Neural progenitor cell (in vitro differentiated cells): ENCODE data around the gene TSPEAR. TPM values are rescaled to one million over a fixed set of nuclear protein-coding genes. Genes with fewer than 3 reads are reported as not detected.
"Not testable (repeated sequence)": the region's sequence is repeated elsewhere in the genome, so short reads cannot be mapped to it uniquely, and the experiment has no call there.

Experiments used
- DNase-seq: peaks from one replicate; pipeline ENCODE4 v3.0.0-alpha.2; 2016; ENCODE audit warnings: low spot score
- H2AFZ ChIP-seq: fragments of 200-600 bp; sonication (generic); replicated peaks from 2 replicates; pipeline ENCODE4 v1.6.1; 2016; ENCODE audit warnings: antibody characterized with exemption
- H3F3A ChIP-seq: fragments of 200-600 bp; sonication (generic); 2 replicates; pipeline ENCODE4 v1.6.1; 2016; ENCODE audit warnings: antibody characterized with exemption, low read depth
- H3K27ac ChIP-seq: fragments of 200-600 bp; sonication (generic); 2 replicates; pipeline ENCODE4 v1.5.1; 2016; ENCODE audit warnings: mild to moderate bottlenecking
- H3K27me3 ChIP-seq: fragments of 200-600 bp; sonication (generic); 2 replicates; pipeline ENCODE4 v1.6.1; 2016; ENCODE audit warnings: mild to moderate bottlenecking, moderate library complexity
- H3K36me3 ChIP-seq: fragments of 200-600 bp; sonication (generic); 2 replicates; pipeline ENCODE4 v1.5.1; 2016
- H3K4me1 ChIP-seq: fragments of 200-600 bp; sonication (generic); 2 replicates; pipeline ENCODE4 v1.6.1; 2016; ENCODE audit warnings: mixed run types
- H3K4me2 ChIP-seq: fragments of 200-600 bp; sonication (generic); 2 replicates; pipeline ENCODE4 v1.6.1; 2016
- H3K4me3 ChIP-seq: fragments of 200-600 bp; sonication (generic); 2 replicates; pipeline ENCODE4 v1.5.1; 2016
- H3K79me2 ChIP-seq: fragments of 200-600 bp; sonication (generic); 2 replicates; pipeline ENCODE4 v1.6.1; 2016; ENCODE audit warnings: low read depth
- H3K9ac ChIP-seq: fragments of 200-600 bp; sonication (generic); 2 replicates; pipeline ENCODE4 v1.6.1; 2016
- H3K9me3 ChIP-seq: fragments of 200-600 bp; sonication (generic); 2 replicates; pipeline ENCODE4 v1.5.1; 2016; ENCODE audit warnings: low read depth
- H4K20me1 ChIP-seq: fragments of 200-600 bp; sonication (generic); 2 replicates; pipeline ENCODE4 v1.6.1; 2016; ENCODE audit warnings: low read depth
- H3K27ac Mint-ChIP-seq: 3 replicates; pipeline ENCODE4 v1.8.0; 2021; ENCODE audit warnings: mixed read lengths
- H3K27me3 Mint-ChIP-seq: 2 replicates; pipeline ENCODE4 v1.8.0; 2022; ENCODE audit warnings: low read depth, mild to moderate bottlenecking, inconsistent platforms, moderate library complexity, mixed read lengths; ENCODE audit not compliant: insufficient read depth
- H3K36me3 Mint-ChIP-seq: 3 replicates; pipeline ENCODE4 v1.8.0; 2021; ENCODE audit warnings: mixed read lengths
- H3K4me1 Mint-ChIP-seq: 3 replicates; pipeline ENCODE4 v1.8.0; 2021; ENCODE audit warnings: mixed read lengths
- H3K4me3 Mint-ChIP-seq: 3 replicates; pipeline ENCODE4 v1.8.0; 2021; ENCODE audit warnings: mild to moderate bottlenecking, moderate library complexity, mixed read lengths
- H3K9me3 Mint-ChIP-seq: 3 replicates; pipeline ENCODE4 v1.8.0; 2020; ENCODE audit warnings: mixed read lengths
- EZH2 ChIP-seq: fragments of 200-600 bp; sonication (generic); IDR thresholded peaks from 2 replicates; pipeline ENCODE4 v1.6.1; 2017; ENCODE audit warnings: antibody characterized with exemption, mild to moderate bottlenecking, moderate library complexity
- EZH2phosphoT487 ChIP-seq: fragments of 200-600 bp; sonication (generic); IDR thresholded peaks from 2 replicates; pipeline ENCODE4 v1.6.1; 2017; ENCODE audit warnings: antibody characterized with exemption
- total RNA-seq: library from RNA; depleted of rRNA; stranded (reverse); fragments of >200 nt; gene quantifications from 2 replicates; pipeline ENCODE4 v1.2.3, GENCODE V29; 2015; ENCODE audit warnings: low replicate concordance
- TF ChIP-seq, protein P1 (sequence below): fragments of 200-600 bp; sonication (generic); IDR thresholded peaks from 2 replicates; pipeline ENCODE4 v1.5.1; 2017; ENCODE audit warnings: antibody characterized with exemption, mild to moderate bottlenecking

TSPEAR gene
- total RNA-seq, 1 donor from 2014 or later, result not detected

- H3K27ac ChIP-seq, result no peak overlapping the region
- H3K9me3 ChIP-seq, result peaks cover 3% of the 10 kb centered on the region
- Mint-ChIP-seq H3K27ac (no peak overlapping the region), H3K4me1 (peaks cover 15% of the 10 kb centered on the region), H3K4me3 (no peak overlapping the region), H3K27me3 (peaks cover 3% of the 10 kb centered on the region), H3K36me3 (no peaks in the 10 kb centered on the region), H3K9me3 (peaks cover 2% of the 10 kb centered on the region)
- H2AFZ ChIP-seq, result no peak overlapping the region
- no peaks in the 10 kb centered on the region for H3K79me2 ChIP-seq
- H3K27me3 ChIP-seq, result no peaks in the 10 kb centered on the region
- H3K4me3 ChIP-seq, result no peak overlapping the region
- TF ChIP-seq, protein P1, sequence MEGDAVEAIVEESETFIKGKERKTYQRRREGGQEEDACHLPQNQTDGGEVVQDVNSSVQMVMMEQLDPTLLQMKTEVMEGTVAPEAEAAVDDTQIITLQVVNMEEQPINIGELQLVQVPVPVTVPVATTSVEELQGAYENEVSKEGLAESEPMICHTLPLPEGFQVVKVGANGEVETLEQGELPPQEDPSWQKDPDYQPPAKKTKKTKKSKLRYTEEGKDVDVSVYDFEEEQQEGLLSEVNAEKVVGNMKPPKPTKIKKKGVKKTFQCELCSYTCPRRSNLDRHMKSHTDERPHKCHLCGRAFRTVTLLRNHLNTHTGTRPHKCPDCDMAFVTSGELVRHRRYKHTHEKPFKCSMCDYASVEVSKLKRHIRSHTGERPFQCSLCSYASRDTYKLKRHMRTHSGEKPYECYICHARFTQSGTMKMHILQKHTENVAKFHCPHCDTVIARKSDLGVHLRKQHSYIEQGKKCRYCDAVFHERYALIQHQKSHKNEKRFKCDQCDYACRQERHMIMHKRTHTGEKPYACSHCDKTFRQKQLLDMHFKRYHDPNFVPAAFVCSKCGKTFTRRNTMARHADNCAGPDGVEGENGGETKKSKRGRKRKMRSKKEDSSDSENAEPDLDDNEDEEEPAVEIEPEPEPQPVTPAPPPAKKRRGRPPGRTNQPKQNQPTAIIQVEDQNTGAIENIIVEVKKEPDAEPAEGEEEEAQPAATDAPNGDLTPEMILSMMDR, result no peak
- TF ChIP-seq EZH2phosphoT487 (no peak), EZH2 (no peak)
- DNase-seq, result no peak
- H4K20me1 ChIP-seq, result no peaks in the 10 kb centered on the region
- no peak overlapping the region for H3K4me2 ChIP-seq
- H3F3A ChIP-seq, result peaks cover 24% of the 10 kb centered on the region
- no peak overlapping the region for H3K9ac ChIP-seq
- H3K36me3 ChIP-seq, result no peaks in the 10 kb centered on the region
- H3K4me1 ChIP-seq, result peaks cover 25% of the 10 kb centered on the region
Observed at GRCh38 chr21:44594406-44594916, 116.9 kb downstream of the TSPEAR start.

- Histone ChIP-seq H3K27ac (no peak overlapping the region), H2AFZ (no peak overlapping the region), H3K36me3 (no peaks in the 10 kb centered on the region), H3K79me2 (no peaks in the 10 kb centered on the region), H3K4me1 (peaks cover 21% of the 10 kb centered on the region), H3K4me3 (no peak overlapping the region), H3K9ac (no peak overlapping the region), H3K9me3 (peaks cover 3% of the 10 kb centered on the region), H3F3A (peaks cover 17% of the 10 kb centered on the region), H3K27me3 (no peaks in the 10 kb centered on the region), H3K4me2 (no peak overlapping the region), H4K20me1 (no peaks in the 10 kb centered on the region)
- H3K36me3 Mint-ChIP-seq, result no peaks in the 10 kb centered on the region
- no peak overlapping the region for H3K4me3 Mint-ChIP-seq
- no peak for DNase-seq
- peaks cover 17% of the 10 kb centered on the region for H3K4me1 Mint-ChIP-seq
- TF ChIP-seq, protein P1, result no peak
- TF ChIP-seq EZH2 (no peak), EZH2phosphoT487 (no peak)
- H3K27ac Mint-ChIP-seq, result peak overlapping the region; percentile 62
- H3K27me3 Mint-ChIP-seq, result peaks cover 3% of the 10 kb centered on the region
- peaks cover 2% of the 10 kb centered on the region for H3K9me3 Mint-ChIP-seq
Observed at GRCh38 chr21:44593598-44594405, 117.6 kb downstream of the TSPEAR start.

- Histone ChIP-seq H2AFZ (peak within 1 kb of the TSS; percentile 42), H3F3A (peaks cover 6% of the 10 kb centered on the region), H3K36me3 (no peaks in the 10 kb centered on the region), H3K4me1 (peaks cover 12% of the 10 kb centered on the region), H4K20me1 (no peaks in the 10 kb centered on the region), H3K27me3 (no peaks in the 10 kb centered on the region), H3K27ac (no peak within 1 kb of the TSS), H3K9me3 (no peaks in the 10 kb centered on the region), H3K4me3 (no peak within 1 kb of the TSS), H3K4me2 (no peak within 1 kb of the TSS), H3K9ac (no peak within 1 kb of the TSS), H3K79me2 (no peaks in the 10 kb centered on the region)
- DNase-seq, result no peak
- Mint-ChIP-seq H3K9me3 (no peaks in the 10 kb centered on the region), H3K27ac (peak within 1 kb of the TSS; percentile 62), H3K27me3 (peaks cover 3% of the 10 kb centered on the region), H3K4me1 (peaks cover 15% of the 10 kb centered on the region), H3K36me3 (no peaks in the 10 kb centered on the region), H3K4me3 (no peak within 1 kb of the TSS)
- TF ChIP-seq EZH2phosphoT487, result no peak
- TF ChIP-seq, protein P1, result no peak
- TF ChIP-seq EZH2, result no peak
Observed at GRCh38 chr21:44592446-44593311, 118.7 kb downstream of the TSPEAR start, which contains the start of gene KRTAP10-6. KRTAP10-6 (minus strand) TSS chr21:44592505; CDS start chr21:44592484, 21 bp downstream.

DNA sequence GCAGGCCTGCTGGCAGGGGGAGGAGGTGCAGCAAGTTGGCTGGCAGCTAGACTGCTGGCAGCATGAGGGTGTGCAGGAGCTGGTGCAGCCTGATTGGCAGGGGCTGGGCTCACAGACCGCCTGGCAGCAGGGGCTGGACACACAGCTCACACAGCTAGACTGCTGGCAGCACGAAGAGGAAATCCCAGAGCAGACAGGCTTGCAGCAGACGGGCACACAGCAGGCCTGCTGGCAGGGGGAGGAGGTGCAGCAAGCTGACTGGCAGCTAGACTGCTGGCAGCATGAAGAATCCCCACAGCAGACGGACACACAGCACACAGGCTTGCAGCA lies 119.6 kb downstream of the TSPEAR start:
- H3K4me2 ChIP-seq, H3K36me3 Mint-ChIP-seq, H3F3A ChIP-seq: not testable (repeated sequence)

More for the DNA sequence above, 119.6 kb downstream of the TSPEAR start:
- not testable (repeated sequence) for H3K36me3 ChIP-seq, H3K9me3 Mint-ChIP-seq, H3K9ac ChIP-seq, H4K20me1 ChIP-seq, H3K27ac Mint-ChIP-seq, H3K79me2 ChIP-seq, H3K27me3 ChIP-seq, DNase-seq, H3K4me1 ChIP-seq, H3K27ac ChIP-seq, H2AFZ ChIP-seq, H3K4me3 ChIP-seq, H3K4me3 Mint-ChIP-seq, H3K9me3 ChIP-seq, H3K27me3 Mint-ChIP-seq
- H3K4me1 Mint-ChIP-seq, result peaks cover 15% of the 10 kb centered on the region
